Astrocyte (in vitro differentiated cells and primary cell): ENCODE results near the gene PIK3C3. TPM values are rescaled to one million over a fixed set of nuclear protein-coding genes. Genes with fewer than 3 reads are reported as not detected.
A peak's percentile ranks its signal among the peaks of the same experiment; 100 is the strongest.

Source experiments
- DNase-seq: peaks from one replicate; pipeline ENCODE4 v3.0.0-alpha.2; 2010; ENCODE audit warnings: low read depth
- FAIRE-seq: peaks from 2 replicates; lab custom pipeline; 2011; peaks lifted over from hg19 to GRCh38; lab: Jason Lieb, UNC
- H2AFZ ChIP-seq: 2 replicates; pipeline ENCODE4 v1.6.0; 2012; ENCODE audit warnings: low read depth, low read length, inconsistent platforms
- H3K27ac ChIP-seq: 2 replicates; pipeline ENCODE4 v1.5.1; 2011; ENCODE audit warnings: low read depth, low read length, inconsistent platforms
- H3K27me3 ChIP-seq: 2 replicates; pipeline ENCODE4 v1.6.0; 2011; ENCODE audit warnings: low read length, inconsistent platforms; ENCODE audit not compliant: insufficient read depth
- H3K36me3 ChIP-seq: 2 replicates; pipeline ENCODE4 v1.5.1; 2011; ENCODE audit warnings: low read length, inconsistent platforms; ENCODE audit not compliant: insufficient read depth
- H3K4me1 ChIP-seq: 2 replicates; pipeline ENCODE4 v1.5.1; 2011; ENCODE audit warnings: low read length, inconsistent platforms; ENCODE audit not compliant: insufficient read depth
- H3K4me2 ChIP-seq: 2 replicates; pipeline ENCODE4 v1.6.0; 2012; ENCODE audit warnings: low read length, inconsistent platforms
- H3K4me3 ChIP-seq: 2 replicates; pipeline ENCODE4 v1.5.1; 2011; ENCODE audit warnings: low read depth, mild to moderate bottlenecking, low read length, inconsistent platforms; ENCODE audit not compliant: insufficient read depth
- H3K79me2 ChIP-seq: 2 replicates; pipeline ENCODE4 v1.6.0; 2012; ENCODE audit warnings: mild to moderate bottlenecking, low read length, inconsistent platforms; ENCODE audit not compliant: insufficient read depth
- H3K9ac ChIP-seq: 2 replicates; pipeline ENCODE4 v1.6.0; 2012; ENCODE audit warnings: mild to moderate bottlenecking, low read length, inconsistent platforms
- H3K9me3 ChIP-seq: 2 replicates; pipeline ENCODE4 v1.5.1; 2012; ENCODE audit warnings: low read depth, mild to moderate bottlenecking, low read length, inconsistent platforms; ENCODE audit not compliant: insufficient read depth
- H4K20me1 ChIP-seq: 2 replicates; pipeline ENCODE4 v1.6.0; 2012; ENCODE audit warnings: low read length, inconsistent platforms; ENCODE audit not compliant: insufficient read depth
- H3K27ac Mint-ChIP-seq: one replicate; pipeline ENCODE4 v1.8.0; 2021; ENCODE audit warnings: mild to moderate bottlenecking, mixed read lengths; ENCODE audit not compliant: unreplicated experiment
- H3K27me3 Mint-ChIP-seq: one replicate; pipeline ENCODE4 v1.8.0; 2021; ENCODE audit warnings: low read depth, mixed read lengths; ENCODE audit not compliant: unreplicated experiment
- H3K36me3 Mint-ChIP-seq: one replicate; pipeline ENCODE4 v1.8.0; 2021; ENCODE audit warnings: low read depth, mixed read lengths; ENCODE audit not compliant: unreplicated experiment
- H3K4me1 Mint-ChIP-seq: one replicate; pipeline ENCODE4 v1.8.0; 2021; ENCODE audit warnings: low read depth, mixed read lengths; ENCODE audit not compliant: unreplicated experiment
- H3K4me3 Mint-ChIP-seq: one replicate; pipeline ENCODE4 v1.8.0; 2021; ENCODE audit warnings: mild to moderate bottlenecking, moderate library complexity, mixed read lengths; ENCODE audit not compliant: unreplicated experiment
- H3K9me3 Mint-ChIP-seq: one replicate; pipeline ENCODE4 v1.8.0; 2021; ENCODE audit warnings: mild to moderate bottlenecking, mixed read lengths; ENCODE audit not compliant: unreplicated experiment
- EZH2 ChIP-seq: IDR thresholded peaks from 2 replicates; pipeline ENCODE4 v1.6.1; 2012; ENCODE audit warnings: mild to moderate bottlenecking, low read length, inconsistent platforms; ENCODE audit not compliant: insufficient read depth
- total RNA-seq: library from RNA; stranded (reverse); gene quantifications from 2 replicates; pipeline ENCODE4 v1.2.1, GENCODE V29; 2021
- TF ChIP-seq, protein P1 (sequence below): IDR thresholded peaks from 2 replicates; pipeline ENCODE4 v1.5.1; 2011; ENCODE audit warnings: low read depth, mild to moderate bottlenecking, inconsistent platforms, low read length, moderate library complexity; ENCODE audit not compliant: insufficient read depth

The PIK3C3 gene
- total RNA-seq, 1 donor from 2014 or later, result 106 TPM

- Histone ChIP-seq H3K4me2 (no peak overlapping the region), H3K27ac (no peak overlapping the region), H3K36me3 (peaks cover 3% of the 10 kb centered on the region), H4K20me1 (no peaks in the 10 kb centered on the region), H3K79me2 (no peaks in the 10 kb centered on the region), H3K9ac (no peak overlapping the region), H3K4me1 (peaks cover 14% of the 10 kb centered on the region), H2AFZ (no peak overlapping the region), H3K27me3 (no peaks in the 10 kb centered on the region), H3K9me3 (no peaks in the 10 kb centered on the region), H3K4me3 (no peak overlapping the region)
- peaks cover 18% of the 10 kb centered on the region for H3K4me1 Mint-ChIP-seq
- no peaks in the 10 kb centered on the region for H3K9me3 Mint-ChIP-seq
- no peak overlapping the region for H3K4me3 Mint-ChIP-seq
- H3K36me3 Mint-ChIP-seq, result peaks cover 8% of the 10 kb centered on the region
- no peak overlapping the region for H3K27ac Mint-ChIP-seq
- TF ChIP-seq, protein P1, sequence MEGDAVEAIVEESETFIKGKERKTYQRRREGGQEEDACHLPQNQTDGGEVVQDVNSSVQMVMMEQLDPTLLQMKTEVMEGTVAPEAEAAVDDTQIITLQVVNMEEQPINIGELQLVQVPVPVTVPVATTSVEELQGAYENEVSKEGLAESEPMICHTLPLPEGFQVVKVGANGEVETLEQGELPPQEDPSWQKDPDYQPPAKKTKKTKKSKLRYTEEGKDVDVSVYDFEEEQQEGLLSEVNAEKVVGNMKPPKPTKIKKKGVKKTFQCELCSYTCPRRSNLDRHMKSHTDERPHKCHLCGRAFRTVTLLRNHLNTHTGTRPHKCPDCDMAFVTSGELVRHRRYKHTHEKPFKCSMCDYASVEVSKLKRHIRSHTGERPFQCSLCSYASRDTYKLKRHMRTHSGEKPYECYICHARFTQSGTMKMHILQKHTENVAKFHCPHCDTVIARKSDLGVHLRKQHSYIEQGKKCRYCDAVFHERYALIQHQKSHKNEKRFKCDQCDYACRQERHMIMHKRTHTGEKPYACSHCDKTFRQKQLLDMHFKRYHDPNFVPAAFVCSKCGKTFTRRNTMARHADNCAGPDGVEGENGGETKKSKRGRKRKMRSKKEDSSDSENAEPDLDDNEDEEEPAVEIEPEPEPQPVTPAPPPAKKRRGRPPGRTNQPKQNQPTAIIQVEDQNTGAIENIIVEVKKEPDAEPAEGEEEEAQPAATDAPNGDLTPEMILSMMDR, result peak; percentile 57
- no peak for TF ChIP-seq EZH2
- H3K27me3 Mint-ChIP-seq, result no peaks in the 10 kb centered on the region
- FAIRE-seq (peak; percentile 78), DNase-seq (peak; percentile 10)
Measured at GRCh38 chr18:42052122-42052708, 97.2 kb downstream of the PIK3C3 start.

- H3K36me3 ChIP-seq, result peaks cover 7% of the 10 kb centered on the region
- H3K4me2 ChIP-seq, result no peak overlapping the region
- H3K27me3 Mint-ChIP-seq, result no peaks in the 10 kb centered on the region
- H3K9ac ChIP-seq, result no peak overlapping the region
- no peak overlapping the region for H3K27ac ChIP-seq
- H3K4me3 ChIP-seq, result no peak overlapping the region
- peaks cover 7% of the 10 kb centered on the region for H3K4me1 Mint-ChIP-seq
- DNase-seq (peak; percentile 33), FAIRE-seq (peak; percentile 9)
- peaks cover 3% of the 10 kb centered on the region for H3K4me1 ChIP-seq
- H3K9me3 ChIP-seq, result no peaks in the 10 kb centered on the region
- TF ChIP-seq EZH2, result no peak
- TF ChIP-seq, protein P1, result peak; percentile 94
- no peak overlapping the region for H2AFZ ChIP-seq
- peak overlapping the region; percentile 67 for H3K27ac Mint-ChIP-seq
- no peaks in the 10 kb centered on the region for H3K27me3 ChIP-seq
- H3K36me3 Mint-ChIP-seq, result peaks cover 10% of the 10 kb centered on the region
- H4K20me1 ChIP-seq, result no peaks in the 10 kb centered on the region
- H3K79me2 ChIP-seq, result no peaks in the 10 kb centered on the region
- no peak overlapping the region for H3K4me3 Mint-ChIP-seq
- no peaks in the 10 kb centered on the region for H3K9me3 Mint-ChIP-seq
Measured at GRCh38 chr18:42053188-42053781, 98.3 kb downstream of the PIK3C3 start.

GRCh38 chr18:42064109-42064508 is 109.1 kb downstream of the PIK3C3 start:
- no peaks in the 10 kb centered on the region for H3K27me3 Mint-ChIP-seq
- Histone ChIP-seq H3K27me3 (no peaks in the 10 kb centered on the region), H3K79me2 (no peaks in the 10 kb centered on the region), H3K9ac (no peak overlapping the region), H4K20me1 (no peaks in the 10 kb centered on the region), H3K4me1 (no peaks in the 10 kb centered on the region), H3K4me2 (no peak overlapping the region), H3K27ac (no peak overlapping the region), H3K36me3 (peaks cover 12% of the 10 kb centered on the region), H3K9me3 (no peaks in the 10 kb centered on the region), H3K4me3 (no peak overlapping the region), H2AFZ (no peak overlapping the region)
- H3K36me3 Mint-ChIP-seq, result peaks cover 8% of the 10 kb centered on the region
- TF ChIP-seq, protein P1, result no peak
- TF ChIP-seq EZH2, result no peak
- H3K4me3 Mint-ChIP-seq, result no peak overlapping the region
- DNase-seq (no peak), FAIRE-seq (no peak)
- H3K9me3 Mint-ChIP-seq, result no peaks in the 10 kb centered on the region
- H3K4me1 Mint-ChIP-seq, result peaks cover 2% of the 10 kb centered on the region
- H3K27ac Mint-ChIP-seq, result no peak overlapping the region
